ENCODE results near the gene PBX1.

DNA sequence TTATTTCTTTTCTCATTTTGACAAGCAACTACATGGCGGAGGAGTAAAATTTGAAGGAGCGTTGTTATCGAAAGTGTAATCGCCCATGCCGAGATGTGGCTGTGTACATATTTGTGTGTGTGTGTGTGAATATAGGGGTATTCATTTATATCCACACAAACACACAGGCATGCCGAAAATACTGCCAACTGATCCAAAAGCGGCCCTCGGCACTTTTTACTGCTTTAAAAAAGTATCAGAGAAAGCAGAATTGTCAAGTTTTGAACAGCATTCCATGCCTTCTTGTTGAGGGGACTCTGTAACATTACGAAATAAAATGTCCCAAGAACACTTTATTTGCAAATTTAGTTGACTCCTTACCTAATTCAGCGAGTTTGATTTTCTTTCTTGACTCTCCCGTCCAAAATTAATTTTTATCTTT lies 1.1 kb downstream of the PBX1 start:
- TF ChIP-seq CTCF (IDR thresholded peaks at IDR 0.05): no peak
- TF ChIP-seq POLR2A (IDR thresholded peaks at IDR 0.05): no peak
